ENCODE results near the gene ASGR1.

Gene ASGR1, protein sequence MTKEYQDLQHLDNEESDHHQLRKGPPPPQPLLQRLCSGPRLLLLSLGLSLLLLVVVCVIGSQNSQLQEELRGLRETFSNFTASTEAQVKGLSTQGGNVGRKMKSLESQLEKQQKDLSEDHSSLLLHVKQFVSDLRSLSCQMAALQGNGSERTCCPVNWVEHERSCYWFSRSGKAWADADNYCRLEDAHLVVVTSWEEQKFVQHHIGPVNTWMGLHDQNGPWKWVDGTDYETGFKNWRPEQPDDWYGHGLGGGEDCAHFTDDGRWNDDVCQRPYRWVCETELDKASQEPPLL

DNA sequence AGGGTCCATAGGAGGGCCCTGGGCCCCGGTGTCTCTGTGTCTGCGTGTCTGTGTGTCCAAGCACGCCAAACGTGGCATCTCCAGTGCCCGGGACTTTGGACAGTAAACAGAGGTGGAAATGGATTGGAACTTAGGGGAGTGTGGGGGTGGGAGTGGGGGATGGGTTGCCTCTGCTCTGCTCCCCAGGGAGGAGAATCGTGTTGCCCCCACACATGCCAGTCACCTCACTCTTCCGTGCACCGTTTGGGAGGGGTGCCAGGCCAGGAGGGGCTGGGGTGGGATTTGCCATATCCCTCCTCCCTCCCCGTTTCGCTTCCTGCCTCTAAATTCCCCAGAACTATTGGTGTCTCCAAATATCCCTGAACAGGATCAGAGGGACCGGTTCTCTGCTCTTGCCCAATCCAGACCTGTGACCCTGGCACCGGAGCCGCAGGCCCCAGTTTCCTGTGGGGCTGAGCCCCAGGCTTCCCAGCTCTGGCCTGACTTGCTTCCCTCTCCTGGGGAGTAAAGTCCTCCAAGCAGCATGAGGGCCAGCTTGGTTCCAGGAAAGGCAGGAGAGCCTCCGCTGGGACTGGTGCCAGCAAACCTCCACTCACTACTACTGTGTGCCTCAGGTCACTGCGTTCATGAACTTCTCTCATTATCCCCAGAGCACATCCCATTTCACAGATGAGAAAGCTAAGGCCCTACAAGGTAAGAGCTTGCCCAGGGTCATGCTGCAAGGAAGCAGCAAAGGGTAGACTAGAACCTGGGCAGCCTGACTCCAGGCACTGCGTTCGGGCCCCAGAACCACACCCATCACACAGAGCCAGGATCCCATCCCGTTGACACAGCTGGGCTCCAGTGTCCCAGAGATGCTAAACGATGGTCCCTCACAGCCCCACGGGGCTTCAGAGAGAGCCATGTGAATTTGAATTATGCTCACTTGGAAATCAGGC lies at the start of gene ASGR1:
ASGR1 (minus strand) TSS at position 54 of the 938 bp plus-strand sequence. CDS start 807 bp downstream, outside the sequence.
- Histone ChIP-seq H3K27me3 (ENCODE audit: control insufficient read depth in 1 of 2, insufficient read depth in 2 of 2, low read length in 2 of 2) (peaks cover 16 to 33% of the 10 kb centered on the region in 2 donors), H3K36me3 (ENCODE audit: insufficient read depth, low read length) (no peaks in the 10 kb centered on the region), H3K4me3 (ENCODE audit: low read depth in 1 of 2, low read length in 2 of 2) (no peak within 1 kb of the TSS), H3K9me3 (ENCODE audit: low read length) (no peaks in the 10 kb centered on the region), H3K27ac (ENCODE audit: low read depth, low read length) (no peak within 1 kb of the TSS), H3K4me1 (ENCODE audit: insufficient read depth, low read length) (peaks cover 11% of the 10 kb centered on the region), H3K9ac (ENCODE audit: low read length) (no peak within 1 kb of the TSS)

DNA sequence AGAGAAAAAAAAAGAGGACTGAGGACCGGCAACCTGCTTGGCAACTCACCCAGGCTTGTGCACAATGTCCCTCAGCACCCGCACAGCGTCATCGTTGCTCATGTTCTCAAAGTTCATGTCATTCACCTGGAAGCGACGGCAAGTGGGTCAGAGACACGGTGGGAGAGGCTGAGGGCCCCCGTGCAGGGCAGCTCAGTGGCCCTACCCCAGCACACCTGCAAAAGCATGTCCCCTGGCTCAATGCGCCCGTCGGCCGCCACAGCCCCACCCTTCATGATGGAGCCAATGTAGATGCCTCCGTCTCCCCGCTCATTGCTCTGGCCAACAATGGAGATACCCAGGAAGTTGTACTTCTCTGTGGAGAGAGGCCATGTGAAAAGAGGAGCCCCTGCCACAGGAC lies 49.8 kb upstream of the ASGR1 start:
- H3K4me1 ChIP-seq (ENCODE audit: insufficient read depth, low read length), result peaks cover 19% of the 10 kb centered on the region
- no peaks in the 10 kb centered on the region for H3K9me3 ChIP-seq (ENCODE audit: low read length)
- H3K4me3 ChIP-seq (ENCODE audit: low read depth in 1 of 2, low read length in 2 of 2), result no peak overlapping the region
- H3K27me3 ChIP-seq (ENCODE audit: control insufficient read depth in 1 of 2, insufficient read depth in 2 of 2, low read length in 2 of 2), result no peaks in the 10 kb centered on the region
- H3K36me3 ChIP-seq (ENCODE audit: insufficient read depth, low read length), result peaks cover 60% of the 10 kb centered on the region
- H3K27ac ChIP-seq (ENCODE audit: low read depth, low read length), result no peak overlapping the region
- no peak overlapping the region for H3K9ac ChIP-seq (ENCODE audit: low read length)

DNA sequence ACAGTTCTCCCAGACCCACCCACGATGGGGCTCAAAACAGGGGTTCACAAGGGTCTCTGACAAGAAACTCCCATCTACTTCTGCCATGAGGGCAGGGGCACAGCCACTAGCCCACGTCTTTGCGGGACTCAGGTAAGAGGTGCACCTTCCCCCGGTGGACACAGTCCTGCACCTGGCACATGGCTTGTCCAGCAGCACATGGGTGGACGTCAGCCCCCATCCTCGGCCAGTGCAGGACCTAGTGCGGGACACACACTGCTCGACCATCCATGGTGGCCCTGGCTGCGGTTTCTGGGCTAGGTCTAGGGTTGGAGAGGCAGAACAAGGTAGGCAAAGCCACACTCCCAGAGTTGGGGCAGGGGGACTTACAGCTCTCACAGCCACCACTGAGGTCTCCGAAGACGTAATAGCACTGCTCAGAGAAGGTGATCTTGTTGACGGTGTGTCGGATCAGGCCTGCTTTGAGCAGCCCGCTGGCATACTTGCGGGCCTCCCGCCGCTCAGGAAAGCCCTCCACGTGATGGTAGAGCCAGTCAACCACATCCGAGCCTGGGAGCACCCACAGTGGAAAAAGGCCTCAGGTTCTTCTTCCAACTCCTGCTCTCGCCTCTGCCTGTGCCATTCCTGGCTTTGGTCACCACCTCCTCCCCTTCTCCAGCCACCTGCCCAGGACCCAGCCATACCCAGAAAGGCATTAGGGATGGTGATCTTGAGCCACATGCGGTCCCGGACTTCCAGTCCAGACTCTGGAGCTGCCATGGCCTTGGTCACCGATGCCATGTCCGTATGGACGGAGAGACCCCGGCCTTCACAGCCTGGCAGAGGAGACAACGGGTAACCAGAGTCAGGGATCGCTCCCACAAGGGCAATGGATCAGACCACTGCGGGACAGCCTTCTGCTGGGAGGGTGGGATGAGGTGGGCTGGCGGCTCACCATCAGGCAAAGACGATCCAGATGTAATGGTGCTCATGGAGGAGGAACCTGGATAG lies 47.8 kb upstream of the ASGR1 start:
- no peak overlapping the region for H3K27ac ChIP-seq (ENCODE audit: low read depth, low read length)

DNA sequence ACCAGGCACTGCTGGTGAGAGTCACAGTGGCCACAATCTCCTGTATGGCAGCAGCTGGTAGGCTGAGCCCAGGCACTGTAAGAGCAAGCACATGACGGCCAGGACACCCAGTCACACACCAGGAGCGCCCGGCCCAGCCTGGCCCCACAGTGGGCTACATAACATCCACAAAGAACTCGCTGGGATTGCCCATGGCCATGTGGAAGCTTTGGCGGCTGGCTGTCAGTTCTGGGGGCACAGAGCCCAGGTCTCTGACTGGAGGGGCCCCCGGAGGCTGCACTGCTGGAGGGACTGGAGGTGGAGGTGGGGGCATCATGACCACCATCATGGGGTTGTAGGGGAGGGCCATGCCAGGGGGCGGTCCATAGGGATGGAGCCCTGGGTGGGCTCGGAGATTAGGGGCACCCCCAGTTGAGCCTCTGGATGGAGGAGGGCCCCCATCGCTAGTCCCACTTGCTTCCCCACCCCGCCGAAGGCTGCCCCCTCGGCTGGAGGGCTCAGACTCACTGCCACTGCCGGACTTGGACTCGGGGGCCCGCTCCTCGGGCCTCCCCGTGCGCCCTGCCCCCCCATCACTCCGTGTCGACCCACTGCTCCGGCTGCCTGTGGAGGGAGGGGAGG lies 46.7 kb upstream of the ASGR1 start:
- H3K27ac ChIP-seq (ENCODE audit: low read depth, low read length), result no peak overlapping the region
- no peak overlapping the region for H3K9ac ChIP-seq (ENCODE audit: low read length)
- H3K27me3 ChIP-seq (ENCODE audit: control insufficient read depth in 1 of 2, insufficient read depth in 2 of 2, low read length in 2 of 2), result no peaks in the 10 kb centered on the region
- H3K4me1 ChIP-seq (ENCODE audit: insufficient read depth, low read length), result peaks cover 8% of the 10 kb centered on the region
- no peaks in the 10 kb centered on the region for H3K9me3 ChIP-seq (ENCODE audit: low read length)
- H3K4me3 ChIP-seq (ENCODE audit: low read depth in 1 of 2, low read length in 2 of 2), result no peak overlapping the region
- H3K36me3 ChIP-seq (ENCODE audit: insufficient read depth, low read length), result peaks cover 86% of the 10 kb centered on the region

More for the DNA sequence above, 47.8 kb upstream of the ASGR1 start:
- Histone ChIP-seq H3K4me3 (ENCODE audit: low read depth in 1 of 2, low read length in 2 of 2) (no peak overlapping the region), H3K9me3 (ENCODE audit: low read length) (no peaks in the 10 kb centered on the region), H3K9ac (ENCODE audit: low read length) (no peak overlapping the region), H3K27me3 (ENCODE audit: control insufficient read depth in 1 of 2, insufficient read depth in 2 of 2, low read length in 2 of 2) (no peaks in the 10 kb centered on the region), H3K4me1 (ENCODE audit: insufficient read depth, low read length) (peaks cover 5% of the 10 kb centered on the region), H3K36me3 (ENCODE audit: insufficient read depth, low read length) (peaks cover 77% of the 10 kb centered on the region)

DNA sequence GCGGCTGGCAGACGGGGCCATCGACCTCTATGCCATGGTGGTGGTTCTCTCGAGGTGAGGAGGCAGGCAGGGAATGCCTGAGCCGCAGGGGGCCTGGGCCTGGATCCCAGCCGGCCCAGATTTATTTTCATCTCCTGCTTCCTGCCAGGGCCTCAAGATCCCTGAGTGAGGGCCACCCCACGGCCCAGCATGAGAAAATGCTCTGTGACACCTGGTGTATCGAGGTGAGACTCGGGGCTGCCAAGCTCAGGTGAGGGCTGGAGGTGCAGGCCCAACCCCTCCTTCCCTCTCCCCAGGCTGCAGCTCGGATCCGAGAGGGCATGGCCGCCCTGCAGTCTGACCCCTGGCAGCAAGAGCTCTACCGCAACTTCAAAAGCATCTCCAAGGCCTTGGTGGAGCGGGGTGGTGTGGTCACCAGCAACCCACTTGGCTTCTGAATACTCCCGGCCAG lies 45.5 kb upstream of the ASGR1 start:
- no peaks in the 10 kb centered on the region for H3K27me3 ChIP-seq (ENCODE audit: control insufficient read depth in 1 of 2, insufficient read depth in 2 of 2, low read length in 2 of 2)
- no peak overlapping the region for H3K27ac ChIP-seq (ENCODE audit: low read depth, low read length)
- peaks cover 14% of the 10 kb centered on the region for H3K4me1 ChIP-seq (ENCODE audit: insufficient read depth, low read length)
- peaks cover 75% of the 10 kb centered on the region for H3K36me3 ChIP-seq (ENCODE audit: insufficient read depth, low read length)
- no peaks in the 10 kb centered on the region for H3K9me3 ChIP-seq (ENCODE audit: low read length)
- no peak overlapping the region for H3K4me3 ChIP-seq (ENCODE audit: low read depth in 1 of 2, low read length in 2 of 2)
- H3K9ac ChIP-seq (ENCODE audit: low read length), result no peak overlapping the region

DNA sequence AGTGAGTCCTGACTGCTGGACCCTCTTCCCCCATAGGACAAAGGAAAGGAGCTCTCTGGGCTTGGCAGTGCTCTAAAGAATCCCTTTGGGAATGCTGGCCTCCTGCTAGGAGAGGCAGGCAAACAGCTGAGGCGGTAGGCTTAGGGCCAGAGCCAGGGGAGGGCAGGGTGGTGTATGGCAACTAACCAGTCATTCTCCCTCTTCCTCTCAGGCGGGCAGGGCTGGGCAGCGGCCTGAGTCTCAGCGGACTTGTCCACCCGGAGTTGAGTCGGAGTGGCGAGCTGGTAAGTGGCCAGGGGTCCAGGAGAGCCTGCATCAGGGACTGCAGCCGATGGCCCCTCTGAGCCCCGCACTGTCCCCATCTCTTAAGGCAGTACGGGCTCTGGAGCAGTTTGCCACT lies 44.9 kb upstream of the ASGR1 start:
- peaks cover 19% of the 10 kb centered on the region for H3K4me1 ChIP-seq (ENCODE audit: insufficient read depth, low read length)
- no peak overlapping the region for H3K9ac ChIP-seq (ENCODE audit: low read length)
- H3K4me3 ChIP-seq (ENCODE audit: low read depth in 1 of 2, low read length in 2 of 2), result no peak overlapping the region
- no peaks in the 10 kb centered on the region for H3K27me3 ChIP-seq (ENCODE audit: control insufficient read depth in 1 of 2, insufficient read depth in 2 of 2, low read length in 2 of 2)
- H3K9me3 ChIP-seq (ENCODE audit: low read length), result no peaks in the 10 kb centered on the region
- peaks cover 69% of the 10 kb centered on the region for H3K36me3 ChIP-seq (ENCODE audit: insufficient read depth, low read length)
- H3K27ac ChIP-seq (ENCODE audit: low read depth, low read length), result no peak overlapping the region

DNA sequence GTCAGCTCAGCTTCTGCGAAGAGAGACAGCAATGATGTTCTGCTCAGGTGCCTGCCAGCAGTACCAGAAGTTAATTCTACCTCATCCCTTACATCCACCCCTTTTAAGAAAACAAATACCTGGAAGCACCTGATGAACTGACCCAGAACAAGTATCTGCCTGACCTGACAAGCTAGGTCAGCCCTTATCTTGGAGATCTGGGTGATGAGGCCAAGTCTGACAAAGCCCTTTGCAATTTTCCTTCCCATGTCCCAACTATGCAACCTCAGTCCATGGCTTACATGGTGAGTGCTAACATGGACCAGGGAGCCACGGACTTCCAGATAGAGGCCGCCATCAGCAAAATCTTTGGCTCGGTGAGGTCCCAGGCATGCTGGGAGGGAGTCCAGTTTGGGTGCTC lies 44.2 kb upstream of the ASGR1 start:
- Histone ChIP-seq H3K4me1 (ENCODE audit: insufficient read depth, low read length) (peaks cover 24% of the 10 kb centered on the region), H3K27ac (ENCODE audit: low read depth, low read length) (no peak overlapping the region), H3K9ac (ENCODE audit: low read length) (no peak overlapping the region), H3K4me3 (ENCODE audit: low read depth in 1 of 2, low read length in 2 of 2) (no peak overlapping the region), H3K9me3 (ENCODE audit: low read length) (no peaks in the 10 kb centered on the region), H3K27me3 (ENCODE audit: control insufficient read depth in 1 of 2, insufficient read depth in 2 of 2, low read length in 2 of 2) (no peaks in the 10 kb centered on the region), H3K36me3 (ENCODE audit: insufficient read depth, low read length) (peaks cover 62% of the 10 kb centered on the region)

DNA sequence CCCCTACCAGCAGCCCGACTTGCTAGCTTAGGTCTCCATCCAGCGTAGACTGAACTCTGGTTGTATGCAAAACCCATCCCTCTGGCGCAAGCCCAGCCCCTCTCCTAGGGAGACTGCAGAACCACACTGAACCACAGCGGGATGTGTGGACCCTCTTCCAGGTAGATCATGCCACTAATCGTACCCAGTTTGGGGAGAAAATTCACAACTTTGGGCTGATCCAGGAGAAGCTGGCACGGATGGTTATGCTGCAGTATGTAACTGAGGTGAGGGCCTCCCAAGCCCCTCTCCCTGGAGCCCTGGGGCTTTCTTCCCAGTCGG lies 43.8 kb upstream of the ASGR1 start:
- Histone ChIP-seq H3K4me1 (ENCODE audit: insufficient read depth, low read length) (peaks cover 29% of the 10 kb centered on the region), H3K4me3 (ENCODE audit: low read depth in 1 of 2, low read length in 2 of 2) (no peak overlapping the region), H3K27ac (ENCODE audit: low read depth, low read length) (no peak overlapping the region), H3K9me3 (ENCODE audit: low read length) (no peaks in the 10 kb centered on the region), H3K27me3 (ENCODE audit: control insufficient read depth in 1 of 2, insufficient read depth in 2 of 2, low read length in 2 of 2) (no peaks in the 10 kb centered on the region), H3K36me3 (ENCODE audit: insufficient read depth, low read length) (peaks cover 57% of the 10 kb centered on the region), H3K9ac (ENCODE audit: low read length) (no peak overlapping the region)

DNA sequence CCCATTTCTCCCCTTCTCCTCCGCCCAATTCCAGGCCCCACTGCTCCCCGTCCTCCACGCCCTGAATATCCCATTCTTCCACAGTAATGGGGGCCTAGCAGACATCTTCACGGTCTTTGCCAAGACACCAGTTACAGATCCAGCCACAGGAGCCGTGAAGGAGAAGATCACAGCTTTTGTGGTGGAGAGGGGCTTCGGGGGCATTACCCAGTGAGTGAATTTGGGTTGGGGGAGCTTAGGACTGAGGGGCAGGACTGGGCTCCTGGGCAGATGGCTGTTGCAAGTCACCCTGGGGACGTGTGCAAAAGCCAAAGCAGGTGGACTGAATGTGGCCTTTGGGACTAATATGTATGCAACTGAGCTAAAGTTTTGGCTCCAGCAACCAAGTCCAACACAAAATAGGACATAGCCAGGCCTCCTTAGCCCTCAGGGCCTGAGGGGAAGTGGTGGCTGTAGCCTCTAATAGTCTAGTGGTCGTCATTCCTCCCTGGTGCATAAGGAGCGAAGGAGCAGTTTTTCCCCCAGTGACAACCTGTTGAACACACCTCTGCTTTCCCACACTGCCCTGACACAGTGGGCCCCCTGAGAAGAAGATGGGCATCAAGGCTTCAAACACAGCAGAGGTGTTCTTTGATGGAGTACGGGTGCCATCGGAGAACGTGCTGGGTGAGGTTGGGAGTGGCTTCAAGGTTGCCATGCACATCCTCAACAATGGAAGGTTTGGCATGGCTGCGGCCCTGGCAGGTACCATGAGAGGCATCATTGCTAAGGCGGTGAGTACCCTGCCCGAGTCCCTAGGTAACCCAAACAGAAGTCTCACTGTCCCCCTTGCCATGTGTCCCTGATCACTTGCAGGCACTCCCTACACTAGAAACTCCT lies 43.2 kb upstream of the ASGR1 start:
- peaks cover 32% of the 10 kb centered on the region for H3K4me1 ChIP-seq (ENCODE audit: insufficient read depth, low read length)
- no peak overlapping the region for H3K9ac ChIP-seq (ENCODE audit: low read length)
- no peak overlapping the region for H3K27ac ChIP-seq (ENCODE audit: low read depth, low read length)

More for the DNA sequence above, 43.2 kb upstream of the ASGR1 start:
- Histone ChIP-seq H3K4me3 (ENCODE audit: low read depth in 1 of 2, low read length in 2 of 2) (no peak overlapping the region), H3K27me3 (ENCODE audit: control insufficient read depth in 1 of 2, insufficient read depth in 2 of 2, low read length in 2 of 2) (no peaks in the 10 kb centered on the region), H3K36me3 (ENCODE audit: insufficient read depth, low read length) (peaks cover 51% of the 10 kb centered on the region), H3K9me3 (ENCODE audit: low read length) (no peaks in the 10 kb centered on the region)
